Breast epithelium (tissue), 3 donors: ENCODE data around the gene SLC35F4.

Source experiments
- CTCF ChIP-seq, 3 donors: fragments of 450-650 bp; IDR thresholded peaks; one replicate each; pipeline ENCODE4 v1.5.1; 2016 to 2017; ENCODE audit warnings: antibody characterized with exemption in 3 of 3, mild to moderate bottlenecking in 3 of 3, moderate library complexity in 3 of 3
- POLR2A ChIP-seq: fragments of 450-650 bp; IDR thresholded peaks from one replicate; pipeline ENCODE4 v1.6.1; 2016; ENCODE audit warnings: antibody characterized with exemption, mild to moderate bottlenecking, moderate library complexity
- POLR2AphosphoS5 ChIP-seq, 3 donors: sonication (generic); formaldehyde crosslinking; IDR thresholded peaks; one replicate each; pipeline ENCODE4 v1.6.1; 2017; ENCODE audit warnings: antibody characterized with exemption in 3 of 3

DNA sequence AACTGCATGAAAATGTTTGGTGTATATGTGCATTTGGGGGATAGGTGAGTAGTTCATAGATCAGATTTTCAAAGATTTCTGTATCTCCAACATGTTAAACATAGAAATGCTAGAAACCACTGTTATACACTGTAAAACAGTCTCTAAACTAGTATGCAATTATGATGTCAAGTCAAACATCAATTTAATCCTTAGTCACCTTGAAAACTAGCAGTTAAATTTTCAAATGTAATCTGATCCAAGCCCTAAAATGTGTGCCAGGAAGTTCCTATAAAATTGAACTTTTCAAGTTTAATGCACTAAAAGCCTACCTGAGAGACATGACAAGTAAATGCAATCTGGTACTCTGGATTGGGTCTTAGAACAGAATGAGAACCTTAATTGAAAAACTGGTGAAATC is 14.5 kb downstream of the SLC35F4 start:
- no peak for TF ChIP-seq CTCF (IDR thresholded peaks at IDR 0.05)
- no peak for TF ChIP-seq POLR2A
- no peak for TF ChIP-seq POLR2AphosphoS5 (IDR thresholded peaks at IDR 0.05)
